SU-DHL-6 (cell line): ENCODE results near the gene BRSK1.

ENCODE experiments used
- H2AFZ ChIP-seq: fragments of 200-600 bp; sonication (generic); 2 replicates; pipeline ENCODE4 v1.6.1; 2014; ENCODE audit warnings: low read depth, mild to moderate bottlenecking, moderate library complexity, mixed read lengths, antibody characterized with exemption, low read length; ENCODE audit not compliant: severe bottlenecking
- H3F3A ChIP-seq: fragments of 200-600 bp; shearing (Covaris generic); 2 replicates; pipeline ENCODE4 v1.6.0; 2016; ENCODE audit warnings: antibody characterized with exemption, mild to moderate bottlenecking; ENCODE audit not compliant: insufficient read depth
- H3K27ac ChIP-seq: fragments of 200-600 bp; sonication (generic); 2 replicates; pipeline ENCODE4 v1.5.1; 2016; ENCODE audit warnings: low read depth, mild to moderate bottlenecking, low read length, moderate library complexity, mixed read lengths
- H3K27me3 ChIP-seq: fragments of 200-600 bp; sonication (generic), shearing (Covaris generic); 2 replicates; pipeline ENCODE4 v1.6.0; 2014; ENCODE audit warnings: mild to moderate bottlenecking, low read length
- H3K36me3 ChIP-seq: fragments of 200-600 bp; sonication (generic); 2 replicates; pipeline ENCODE4 v1.6.1; 2014; ENCODE audit warnings: mild to moderate bottlenecking, low read length, mixed read lengths
- H3K4me2 ChIP-seq: fragments of 300-600, 200-600 bp; shearing (Covaris generic), sonication (generic); 2 replicates; pipeline ENCODE4 v1.6.0; 2014; ENCODE audit warnings: low read length, low read depth, mild to moderate bottlenecking; ENCODE audit not compliant: poor library complexity, severe bottlenecking
- H3K4me3 ChIP-seq: fragments of 200-600 bp; sonication (generic); 2 replicates; pipeline ENCODE4 v1.5.1; 2014; ENCODE audit warnings: antibody characterized with exemption, low read length, mild to moderate bottlenecking, mixed read lengths; ENCODE audit not compliant: insufficient read depth, poor library complexity, severe bottlenecking
- H3K79me2 ChIP-seq: fragments of 200-600 bp; sonication (generic); 2 replicates; pipeline ENCODE4 v1.6.1; 2014; ENCODE audit warnings: mild to moderate bottlenecking, low read length, moderate library complexity; ENCODE audit not compliant: insufficient read depth
- H3K9ac ChIP-seq: fragments of 200-600 bp; sonication (generic); 2 replicates; pipeline ENCODE4 v1.7.0; 2014; ENCODE audit warnings: mild to moderate bottlenecking, low read length
- H3K9me2 ChIP-seq: fragments of 200-600 bp; sonication (generic); replicated peaks from 2 replicates; pipeline ENCODE4 v1.6.1; 2014; ENCODE audit warnings: low read length; ENCODE audit not compliant: insufficient read depth
- H3K9me3 ChIP-seq: fragments of 200-600 bp; sonication (generic); 2 replicates; pipeline ENCODE4 v1.6.1; 2014; ENCODE audit warnings: low read length, mixed read lengths; ENCODE audit not compliant: insufficient read depth
- H4K20me1 ChIP-seq: fragments of 200-600 bp; sonication (generic); 2 replicates; pipeline ENCODE4 v1.6.1; 2014; ENCODE audit warnings: low read depth, mild to moderate bottlenecking, antibody characterized with exemption, low read length, moderate library complexity, mixed read lengths
- CTCF ChIP-seq: fragments of 200-600 bp; sonication (generic); IDR thresholded peaks from one replicate; pipeline ENCODE4 v1.5.1; 2017; ENCODE audit warnings: antibody characterized with exemption, mild to moderate bottlenecking, low read length, moderate library complexity; ENCODE audit not compliant: insufficient read depth, poor library complexity, severe bottlenecking
- EZH2phosphoT487 ChIP-seq: fragments of 200-600 bp; sonication (generic), shearing (Covaris generic); conservative IDR thresholded peaks from 2 replicates; pipeline ENCODE4 v1.6.1; 2018; ENCODE audit warnings: mild to moderate bottlenecking, antibody characterized with exemption, low read length, moderate library complexity, mixed read lengths

BRSK1 gene

GRCh38 chr19:55251341-55252081 lies 32.3 kb upstream of the BRSK1 start:
- Histone ChIP-seq H3K9ac (peak overlapping the region; percentile 5; the same call in 1 of the 2 replicates), H2AFZ (no peak overlapping the region), H3F3A (peaks cover 30% of the 10 kb centered on the region), H4K20me1 (peaks cover 8% of the 10 kb centered on the region; the same call in 1 of the 2 replicates), H3K9me2 (no peaks in the 10 kb centered on the region), H3K27ac (peak overlapping the region; percentile 44), H3K9me3 (no peaks in the 10 kb centered on the region), H3K27me3 (no peaks in the 10 kb centered on the region), H3K36me3 (no peaks in the 10 kb centered on the region), H3K4me3 (no peak overlapping the region), H3K79me2 (peaks cover 100% of the 10 kb centered on the region), H3K4me2 (peak overlapping the region; percentile 35)
- no peak for TF ChIP-seq EZH2phosphoT487
- TF ChIP-seq CTCF = no peak

GRCh38 chr19:55252760-55253663 lies 30.8 kb upstream of the BRSK1 start:
- H3K9ac ChIP-seq = peak overlapping the region; percentile 94
- no peaks in the 10 kb centered on the region for H3K9me3 ChIP-seq
- peak overlapping the region; percentile 34 for H3K4me3 ChIP-seq
- H3K27me3 ChIP-seq = no peaks in the 10 kb centered on the region
- peaks cover 100% of the 10 kb centered on the region for H3K79me2 ChIP-seq
- H3K36me3 ChIP-seq = no peaks in the 10 kb centered on the region
- H4K20me1 ChIP-seq = peaks cover 8% of the 10 kb centered on the region; the same call in 1 of the 2 replicates
- H2AFZ ChIP-seq = no peak overlapping the region
- H3K27ac ChIP-seq = peak overlapping the region; percentile 99
- TF ChIP-seq CTCF (no peak), EZH2phosphoT487 (no peak)
- peaks cover 37% of the 10 kb centered on the region for H3F3A ChIP-seq
- H3K9me2 ChIP-seq = no peaks in the 10 kb centered on the region
- H3K4me2 ChIP-seq = peak overlapping the region; percentile 98

- Histone ChIP-seq H3K27ac (peak overlapping the region; percentile 99), H3K4me2 (peak overlapping the region; percentile 98)
These were observed 29.8 kb upstream of the BRSK1 start for GRCh38 chr19:55253842-55254624.

More at GRCh38 chr19:55253842-55254624, 29.8 kb upstream of the BRSK1 start:
- TF ChIP-seq EZH2phosphoT487 (no peak), CTCF (no peak)
- Histone ChIP-seq H3K9ac (peak overlapping the region; percentile 94), H3K9me2 (no peaks in the 10 kb centered on the region), H3K9me3 (no peaks in the 10 kb centered on the region), H3K36me3 (no peaks in the 10 kb centered on the region), H3F3A (peaks cover 37% of the 10 kb centered on the region), H2AFZ (no peak overlapping the region), H3K79me2 (peaks cover 96% of the 10 kb centered on the region), H4K20me1 (no peaks in the 10 kb centered on the region), H3K4me3 (peak overlapping the region; percentile 73), H3K27me3 (no peaks in the 10 kb centered on the region)
